H1 (cell line): ENCODE data around the gene KCTD10. TPM values are rescaled to one million over a fixed set of nuclear protein-coding genes. Genes with fewer than 3 reads are reported as not detected.

ENCODE experiments used
- CTCF ChIA-PET: fragments of 300-600 bp; sonication (Branson Sonifier 250); formaldehyde crosslinking; loops from one replicate; lab custom pipeline; 2021; ENCODE audit not compliant: partially characterized antibody; lab: Charles Lee
- POLR2A ChIA-PET: fragments of 300-600 bp; sonication (Branson Sonifier 250); formaldehyde crosslinking; loops from one replicate; lab custom pipeline; 2021; ENCODE audit warnings: inconsistent platforms; ENCODE audit not compliant: partially characterized antibody; lab: Charles Lee
- DNase-seq, 2 experiments: peaks; one replicate each; pipeline versions ENCODE4 v3.0.0 to v3.0.0-alpha.2; 2010 to 2022; ENCODE audit warnings: low spot score in 2 of 2, low read depth in 1 of 2, mixed read lengths in 1 of 2
- FAIRE-seq: peaks from 2 replicates; lab custom pipeline; 2011; peaks lifted over from hg19 to GRCh38; lab: Jason Lieb, UNC
- H2AFZ ChIP-seq: 2 replicates; pipeline ENCODE4 v1.8.1; 2012; ENCODE audit warnings: low read length, inconsistent platforms
- H2AK5ac ChIP-seq: 2 replicates; pipeline ENCODE4 v1.6.1; 2013; ENCODE audit warnings: low read depth, low read length
- H2BK120ac ChIP-seq: replicated peaks from 2 replicates; pipeline ENCODE3; 2013; ENCODE audit warnings: low read depth, low read length, inconsistent platforms
- H2BK12ac ChIP-seq: 2 replicates; pipeline ENCODE4 v1.6.1; 2013; ENCODE audit warnings: low read depth, low read length
- H2BK15ac ChIP-seq: 2 replicates; pipeline ENCODE4 v1.6.1; 2013; ENCODE audit warnings: low read length
- H2BK20ac ChIP-seq: 2 replicates; pipeline ENCODE4 v1.6.1; 2013; ENCODE audit warnings: low read length
- H2BK5ac ChIP-seq: 2 replicates; pipeline ENCODE4 v1.6.1; 2013; ENCODE audit warnings: low read depth, low read length
- H3K14ac ChIP-seq: 2 replicates; pipeline ENCODE4 v1.6.1; 2013; ENCODE audit warnings: inconsistent platforms; ENCODE audit not compliant: insufficient read length
- H3K18ac ChIP-seq: 2 replicates; pipeline ENCODE4 v1.6.1; 2013; ENCODE audit warnings: low read length; ENCODE audit errors: extremely low read depth
- H3K23ac ChIP-seq: 2 replicates; pipeline ENCODE4 v1.6.1; 2013; ENCODE audit warnings: inconsistent platforms; ENCODE audit not compliant: insufficient read length
- H3K23me2 ChIP-seq: 2 replicates; pipeline ENCODE4 v1.6.1; 2013; ENCODE audit warnings: low read depth, low read length
- H3K27ac ChIP-seq: 2 replicates; pipeline ENCODE4 v1.6.1; 2011; ENCODE audit warnings: low read depth, low read length, inconsistent platforms
- H3K27me3 ChIP-seq, 4 experiments: replicated peaks in 1 of 4; 1 replicate in 1 of 4; 2 replicates in 3 of 4; pipeline versions ENCODE4 v1.6.1 to v1.8.1; 2011 to 2013; ENCODE audit warnings: low read length in 3 of 4, mild to moderate bottlenecking in 3 of 4, inconsistent platforms in 2 of 4, mixed read lengths in 2 of 4, moderate library complexity in 1 of 4; ENCODE audit not compliant: control insufficient read depth in 3 of 4, insufficient read depth in 3 of 4; ENCODE audit errors: extremely low read depth in 1 of 4
- H3K36me3 ChIP-seq, 4 experiments: 2 replicates each; pipeline versions ENCODE4 v1.6.1 to v1.8.1; 2011 to 2013; ENCODE audit warnings: mild to moderate bottlenecking in 4 of 4, low read length in 3 of 4, moderate library complexity in 2 of 4, control low read depth in 1 of 4, inconsistent platforms in 1 of 4; ENCODE audit not compliant: insufficient read depth in 4 of 4, control insufficient read depth in 2 of 4
- H3K4ac ChIP-seq: replicated peaks from 2 replicates; pipeline ENCODE3; 2013; ENCODE audit warnings: low read length, low read depth, mixed read lengths, inconsistent platforms; ENCODE audit not compliant: insufficient read length
- H3K4me1 ChIP-seq, 4 experiments: replicated peaks in 1 of 4; 1 replicate in 1 of 4; 2 replicates in 3 of 4; pipeline versions ENCODE4 v1.6.1 to v1.8.1; 2011 to 2013; ENCODE audit warnings: low read length in 3 of 4, inconsistent platforms in 2 of 4, mixed read lengths in 1 of 4; ENCODE audit not compliant: insufficient read depth in 4 of 4, control insufficient read depth in 3 of 4
- H3K4me2 ChIP-seq, 2 experiments: 2 replicates each; pipeline versions ENCODE4 v1.6.1 to v1.8.1; 2011 to 2013; ENCODE audit warnings: low read depth in 2 of 2, low read length in 2 of 2, control low read depth in 1 of 2, inconsistent platforms in 1 of 2, mild to moderate bottlenecking in 1 of 2; ENCODE audit not compliant: insufficient read depth in 1 of 2
- H3K4me3 ChIP-seq, 4 experiments: fragments of 200-600, 300-600 bp in 1 of 4; sonication (generic), shearing (Covaris generic), sonication (Bioruptor Twin) in 1 of 4; 2 replicates each; pipeline versions ENCODE4 v1.5.1 to v1.8.1; 2011 to 2016; ENCODE audit warnings: low read length in 4 of 4, low read depth in 3 of 4, control low read depth in 2 of 4, inconsistent platforms in 2 of 4, mild to moderate bottlenecking in 2 of 4, mixed read lengths in 1 of 4, moderate library complexity in 1 of 4; ENCODE audit not compliant: insufficient read depth in 2 of 4; ENCODE audit errors: extremely low read depth in 1 of 4
- H3K56ac ChIP-seq: replicated peaks from 2 replicates; pipeline ENCODE3; 2013; ENCODE audit warnings: low read depth, mild to moderate bottlenecking, mixed read lengths, low read length, inconsistent platforms; ENCODE audit not compliant: insufficient read length
- H3K79me1 ChIP-seq: 2 replicates; pipeline ENCODE4 v1.6.1; 2013; ENCODE audit warnings: low read depth, low read length, control low read depth
- H3K79me2 ChIP-seq, 2 experiments: 2 replicates each; pipeline versions ENCODE4 v1.6.1 to v1.8.1; 2012 to 2013; ENCODE audit warnings: low read length in 2 of 2, mild to moderate bottlenecking in 2 of 2, inconsistent platforms in 1 of 2; ENCODE audit not compliant: insufficient read depth in 2 of 2, control insufficient read depth in 1 of 2
- H3K9ac ChIP-seq, 4 experiments: replicated peaks in 1 of 4; 1 replicate in 1 of 4; 2 replicates in 3 of 4; pipeline versions ENCODE4 v1.6.1 to v1.8.1; 2011 to 2013; ENCODE audit warnings: low read depth in 3 of 4, low read length in 3 of 4, control low read depth in 2 of 4, mild to moderate bottlenecking in 2 of 4, moderate library complexity in 2 of 4, inconsistent platforms in 1 of 4; ENCODE audit errors: extremely low read depth in 1 of 4
- H3K9me3 ChIP-seq, 2 experiments: 2 replicates each; pipeline versions ENCODE4 v1.6.1 to v1.8.1; 2012 to 2013; ENCODE audit warnings: mild to moderate bottlenecking in 2 of 2, moderate library complexity in 2 of 2, control low read depth in 1 of 2, inconsistent platforms in 1 of 2, low read depth in 1 of 2, low read length in 1 of 2, mixed read lengths in 1 of 2; ENCODE audit not compliant: insufficient read depth in 2 of 2
- H4K20me1 ChIP-seq, 2 experiments: replicated peaks in 1 of 2; 2 replicates each; pipeline versions ENCODE3 to v1.8.1; 2011 to 2013; ENCODE audit warnings: inconsistent platforms in 2 of 2, low read length in 2 of 2, mild to moderate bottlenecking in 1 of 2; ENCODE audit not compliant: insufficient read depth in 2 of 2, control insufficient read depth in 1 of 2
- H4K5ac ChIP-seq: 2 replicates; pipeline ENCODE4 v1.6.1; 2013; ENCODE audit warnings: low read length, low read depth, mixed read lengths, inconsistent platforms; ENCODE audit not compliant: insufficient read length
- H4K8ac ChIP-seq: 2 replicates; pipeline ENCODE4 v1.8.0; 2013; ENCODE audit warnings: mild to moderate bottlenecking, moderate library complexity, low read length, inconsistent platforms; ENCODE audit not compliant: insufficient read depth; ENCODE audit errors: extremely low read depth
- H4K91ac ChIP-seq: replicated peaks from 2 replicates; pipeline ENCODE3; 2013; ENCODE audit warnings: low read length, mixed read lengths, inconsistent platforms; ENCODE audit not compliant: insufficient read length
- CBX5 ChIP-seq: fragments of 300-800, 300-1000 bp; sonication (generic); IDR thresholded peaks from 2 replicates; pipeline ENCODE4 v1.7.1; 2016; ENCODE audit warnings: antibody characterized with exemption, low read length, low read depth
- CBX8 ChIP-seq: fragments of 300-800, 300-1000 bp; sonication (generic); IDR thresholded peaks from 2 replicates; pipeline ENCODE4 v1.7.1; 2016; ENCODE audit warnings: low read depth, low read length, borderline replicate concordance
- NRF1 ChIP-seq: IDR thresholded peaks from 2 replicates; pipeline ENCODE4 v1.6.1; 2011; ENCODE audit warnings: mild to moderate bottlenecking, low read depth, low read length, improper control_type of control experiment
- RBBP5 ChIP-seq: IDR thresholded peaks from 2 replicates; pipeline ENCODE4 v1.7.1; 2012; ENCODE audit warnings: low read depth, mild to moderate bottlenecking, inconsistent platforms, low read length, moderate library complexity, borderline replicate concordance
- SP4 ChIP-seq: IDR thresholded peaks from 2 replicates; pipeline ENCODE4 v1.6.1; 2012; ENCODE audit warnings: low read length, inconsistent platforms
- WGBS, 2 experiments: shearing (Covaris generic) in 1 of 2; methylation state at CpG; one replicate each; pipeline versions ENCODE4 v1.1.6 to v1.1.7; 2013 to 2015; ENCODE audit warnings: low lambda C conversion rate in 2 of 2, mixed read lengths in 2 of 2, inconsistent platforms in 1 of 2, low coverage in 1 of 2, missing lambda C conversion rate in 1 of 2; ENCODE audit not compliant: insufficient replicate concordance in 2 of 2, insufficient coverage in 1 of 2, insufficient read length in 1 of 2; ENCODE audit errors: extremely low coverage in 1 of 2, missing lambda C conversion rate in 1 of 2; 5-methylcytosine and 5-hydroxymethylcytosine counted together
- polyA plus RNA-seq, 7 experiments: library from polyadenylated mRNA; depleted of rRNA in 3 of 7; stranded (reverse) in 5 of 7; unstranded in 2 of 7; fragments of >200 nt in 5 of 7; fragments of 200-250 nt in 2 of 7; gene quantifications; 1 replicate in 5 of 7; 2 replicates in 1 of 7; 4 replicates in 1 of 7; pipeline versions ENCODE4 v1.2.1 to v1.2.3, GENCODE V29; 2011 to 2013; ENCODE audit warnings: missing spikeins in 2 of 7, mixed read lengths in 2 of 7
- total RNA-seq: library from RNA; stranded (reverse); fragmentation: NEBNext Ultra II Directional; extraction: Animal tissue kit (Norgen Biotek cat#: 25700); gene quantifications from 2 replicates; pipeline ENCODE4 v1.2.1, GENCODE V29; 2021
- TF ChIP-seq, protein P1 (sequence below): IDR thresholded peaks from 2 replicates; pipeline ENCODE4 v1.6.1; 2012; ENCODE audit warnings: low read length, inconsistent platforms

Gene KCTD10
- total and polyA plus RNA-seq, 2 of the 8 experiments (the other 6 are each of a cell fraction or from before 2014, with no cell fraction given): 45.3 to 52.4 TPM

DNA sequence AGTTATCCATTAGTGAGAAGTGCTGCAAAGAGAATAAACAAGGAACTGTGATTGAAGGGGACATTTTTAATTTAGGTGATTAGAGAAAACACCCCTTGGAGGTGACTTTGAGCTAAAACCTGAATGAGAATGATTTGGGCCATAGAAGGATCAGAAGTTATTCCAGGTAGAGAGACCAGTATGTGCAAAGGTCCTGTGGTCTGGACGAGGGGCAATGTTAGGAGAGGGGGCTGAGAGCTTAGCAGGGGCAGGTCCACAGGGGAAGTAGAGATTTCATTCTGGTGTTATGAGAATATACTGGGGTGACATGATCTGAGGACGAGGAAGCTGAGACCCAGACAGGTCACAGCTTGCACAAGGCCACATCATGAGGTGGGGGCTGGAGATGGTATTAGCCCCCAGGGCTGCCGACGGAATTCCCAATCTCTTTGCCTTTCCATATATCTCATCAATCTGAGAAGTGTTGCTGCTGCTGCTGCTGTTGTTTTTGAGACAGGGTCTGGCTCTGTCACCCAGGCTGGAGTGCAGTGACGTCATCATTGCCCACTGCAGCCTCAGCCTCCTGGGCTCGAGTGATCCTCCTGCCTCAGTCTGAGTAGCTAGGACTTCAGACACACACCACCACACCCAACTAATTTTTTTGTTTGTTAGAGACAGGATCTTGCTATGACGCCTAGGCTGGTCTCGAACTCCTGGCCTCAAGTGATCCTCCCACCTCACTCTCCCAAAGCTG, 55.6 kb downstream of the KCTD10 start:
- no peak overlapping the region for H3K27ac ChIP-seq
- TF ChIP-seq, protein P1, sequence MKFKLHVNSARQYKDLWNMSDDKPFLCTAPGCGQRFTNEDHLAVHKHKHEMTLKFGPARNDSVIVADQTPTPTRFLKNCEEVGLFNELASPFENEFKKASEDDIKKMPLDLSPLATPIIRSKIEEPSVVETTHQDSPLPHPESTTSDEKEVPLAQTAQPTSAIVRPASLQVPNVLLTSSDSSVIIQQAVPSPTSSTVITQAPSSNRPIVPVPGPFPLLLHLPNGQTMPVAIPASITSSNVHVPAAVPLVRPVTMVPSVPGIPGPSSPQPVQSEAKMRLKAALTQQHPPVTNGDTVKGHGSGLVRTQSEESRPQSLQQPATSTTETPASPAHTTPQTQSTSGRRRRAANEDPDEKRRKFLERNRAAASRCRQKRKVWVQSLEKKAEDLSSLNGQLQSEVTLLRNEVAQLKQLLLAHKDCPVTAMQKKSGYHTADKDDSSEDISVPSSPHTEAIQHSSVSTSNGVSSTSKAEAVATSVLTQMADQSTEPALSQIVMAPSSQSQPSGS: no peak
- TF ChIP-seq RBBP5 (no peak), CBX5 (no peak), CBX8 (no peak), SP4 (no peak), NRF1 (no peak)
- TF ChIP-seq, all 59 proteins: peak for 0
- DNase-seq (no peak), FAIRE-seq (no peak)
- Histone ChIP-seq H3K18ac (no peak overlapping the region), H3K14ac (no peak overlapping the region), H3K4ac (no peak overlapping the region), H4K8ac (no peak overlapping the region), H2AFZ (no peak overlapping the region), H3K4me2 (no peak overlapping the region), H3K23me2 (no peaks in the 10 kb centered on the region), H3K36me3 (no peaks in the 10 kb centered on the region), H3K9ac (no peak overlapping the region), H2BK5ac (no peak overlapping the region), H2BK12ac (no peak overlapping the region), H3K4me3 (no peak overlapping the region), H2AK5ac (0 out of 2 replicates have a peak overlapping the region, but pooled peaks have one; percentile 24), H4K5ac (no peak overlapping the region), H3K9me3 (peaks cover 0 to 2% of the 10 kb centered on the region in 2 experiments; a peak in 1 of 4 replicates), H4K20me1 (no peaks in the 10 kb centered on the region), H3K27me3 (no peaks in the 10 kb centered on the region), H4K91ac (no peak overlapping the region), H3K56ac (no peak overlapping the region), H2BK20ac (no peak overlapping the region), H2BK15ac (no peak overlapping the region), H3K79me2 (no peaks in the 10 kb centered on the region), H2BK120ac (no peak overlapping the region), H3K23ac (no peak overlapping the region), H3K79me1 (no peaks in the 10 kb centered on the region), H3K4me1 (no peaks in the 10 kb centered on the region)
- ChIA-PET POLR2A (interaction anchor here (1.7 kb wide), 1 partner anchor 37 kb away, joined by 6 read pairs; no protein-coding TSS in a partner anchor), CTCF (interaction anchor here (0.7 to 2.7 kb wide), 3 partner anchors 12 to 117 kb away, joined by 3 to 26 read pairs (median 3); no protein-coding TSS in a partner anchor)
- WGBS, 2 experiments: 88% methylated on average over 8 of the region's 8 CpGs; no CpG with 5 or more reads in 1 of the 2 experiments
